Measurements from ENCODE around the gene PREX1. TPM values are rescaled to one million over a fixed set of nuclear protein-coding genes. Genes with fewer than 3 reads are reported as not detected.

The PREX1 gene
- total RNA-seq, 1 experiment from 2014 or later = 20.0 TPM

DNA sequence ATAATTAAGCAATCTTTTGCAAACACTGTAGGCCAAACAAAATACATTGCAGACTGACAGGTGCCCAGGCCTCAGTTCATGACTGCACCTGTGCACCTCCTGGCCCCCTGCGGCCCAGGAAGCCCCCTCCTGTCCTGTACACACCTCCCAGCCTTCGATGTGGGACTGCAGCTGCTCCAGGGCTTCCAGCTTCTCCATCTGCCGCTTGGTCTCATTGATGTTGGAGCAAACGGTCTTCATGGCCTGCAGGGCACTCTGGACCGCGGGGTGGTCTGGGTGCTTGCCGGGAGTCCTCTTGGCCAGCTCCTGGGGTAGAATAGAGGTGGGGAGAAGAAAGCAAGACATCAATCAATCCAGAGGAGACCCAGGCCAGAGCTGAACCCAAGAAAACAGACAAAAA, 119.7 kb downstream of the PREX1 start:
- BruUV-seq (replicated peaks) = no TSS peak
- DNase-seq (ENCODE audit: low read depth, low spot score) = no peak
- intact Hi-C loops (cut with micrococcal nuclease; ENCODE audit: unreplicated experiment) (no loop called here), in situ Hi-C loops (cut with HindIII; ENCODE audit: low pct_unique_long_range_greater_than_20kb, low sequenced_read_pairs) (no loop called here)
- ChIA-PET POLR2A (no interaction called here), CTCF (no interaction called here)
- H3K36me3 ChIP-seq (ENCODE audit: control insufficient read depth, insufficient read depth, low read length) = no peaks in the 10 kb centered on the region
- no peaks in the 10 kb centered on the region for H3K27me3 ChIP-seq (ENCODE audit: control insufficient read depth, insufficient read depth, low read length)
- no peaks in the 10 kb centered on the region for H3K9me3 ChIP-seq (ENCODE audit: control insufficient read depth, insufficient read depth, low read depth, low read length)
- no peaks in the 10 kb centered on the region for H3K4me1 ChIP-seq (ENCODE audit: control insufficient read depth, insufficient read depth, low read length)
- no peak overlapping the region for H3K27ac ChIP-seq (ENCODE audit: low read length)
- ATAC-seq = no peak
- no peak overlapping the region for H3K4me3 ChIP-seq (ENCODE audit: low read depth in 2 of 2, low read length in 2 of 2)
- TF ChIP-seq, protein P1, sequence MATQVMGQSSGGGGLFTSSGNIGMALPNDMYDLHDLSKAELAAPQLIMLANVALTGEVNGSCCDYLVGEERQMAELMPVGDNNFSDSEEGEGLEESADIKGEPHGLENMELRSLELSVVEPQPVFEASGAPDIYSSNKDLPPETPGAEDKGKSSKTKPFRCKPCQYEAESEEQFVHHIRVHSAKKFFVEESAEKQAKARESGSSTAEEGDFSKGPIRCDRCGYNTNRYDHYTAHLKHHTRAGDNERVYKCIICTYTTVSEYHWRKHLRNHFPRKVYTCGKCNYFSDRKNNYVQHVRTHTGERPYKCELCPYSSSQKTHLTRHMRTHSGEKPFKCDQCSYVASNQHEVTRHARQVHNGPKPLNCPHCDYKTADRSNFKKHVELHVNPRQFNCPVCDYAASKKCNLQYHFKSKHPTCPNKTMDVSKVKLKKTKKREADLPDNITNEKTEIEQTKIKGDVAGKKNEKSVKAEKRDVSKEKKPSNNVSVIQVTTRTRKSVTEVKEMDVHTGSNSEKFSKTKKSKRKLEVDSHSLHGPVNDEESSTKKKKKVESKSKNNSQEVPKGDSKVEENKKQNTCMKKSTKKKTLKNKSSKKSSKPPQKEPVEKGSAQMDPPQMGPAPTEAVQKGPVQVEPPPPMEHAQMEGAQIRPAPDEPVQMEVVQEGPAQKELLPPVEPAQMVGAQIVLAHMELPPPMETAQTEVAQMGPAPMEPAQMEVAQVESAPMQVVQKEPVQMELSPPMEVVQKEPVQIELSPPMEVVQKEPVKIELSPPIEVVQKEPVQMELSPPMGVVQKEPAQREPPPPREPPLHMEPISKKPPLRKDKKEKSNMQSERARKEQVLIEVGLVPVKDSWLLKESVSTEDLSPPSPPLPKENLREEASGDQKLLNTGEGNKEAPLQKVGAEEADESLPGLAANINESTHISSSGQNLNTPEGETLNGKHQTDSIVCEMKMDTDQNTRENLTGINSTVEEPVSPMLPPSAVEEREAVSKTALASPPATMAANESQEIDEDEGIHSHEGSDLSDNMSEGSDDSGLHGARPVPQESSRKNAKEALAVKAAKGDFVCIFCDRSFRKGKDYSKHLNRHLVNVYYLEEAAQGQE (IDR thresholded peaks at IDR 0.05; ENCODE audit: insufficient read depth in 1 of 2, low read depth in 2 of 2, low read length in 1 of 2) = no peak
- no peak for TF ChIP-seq POLR2AphosphoS5 (IDR thresholded peaks at IDR 0.05; ENCODE audit: low read depth, low read length)
- no peak for TF ChIP-seq SIN3A (IDR thresholded peaks at IDR 0.05; ENCODE audit: borderline replicate concordance, insufficient read depth, low read depth, low read length)
- TF ChIP-seq, protein P2, sequence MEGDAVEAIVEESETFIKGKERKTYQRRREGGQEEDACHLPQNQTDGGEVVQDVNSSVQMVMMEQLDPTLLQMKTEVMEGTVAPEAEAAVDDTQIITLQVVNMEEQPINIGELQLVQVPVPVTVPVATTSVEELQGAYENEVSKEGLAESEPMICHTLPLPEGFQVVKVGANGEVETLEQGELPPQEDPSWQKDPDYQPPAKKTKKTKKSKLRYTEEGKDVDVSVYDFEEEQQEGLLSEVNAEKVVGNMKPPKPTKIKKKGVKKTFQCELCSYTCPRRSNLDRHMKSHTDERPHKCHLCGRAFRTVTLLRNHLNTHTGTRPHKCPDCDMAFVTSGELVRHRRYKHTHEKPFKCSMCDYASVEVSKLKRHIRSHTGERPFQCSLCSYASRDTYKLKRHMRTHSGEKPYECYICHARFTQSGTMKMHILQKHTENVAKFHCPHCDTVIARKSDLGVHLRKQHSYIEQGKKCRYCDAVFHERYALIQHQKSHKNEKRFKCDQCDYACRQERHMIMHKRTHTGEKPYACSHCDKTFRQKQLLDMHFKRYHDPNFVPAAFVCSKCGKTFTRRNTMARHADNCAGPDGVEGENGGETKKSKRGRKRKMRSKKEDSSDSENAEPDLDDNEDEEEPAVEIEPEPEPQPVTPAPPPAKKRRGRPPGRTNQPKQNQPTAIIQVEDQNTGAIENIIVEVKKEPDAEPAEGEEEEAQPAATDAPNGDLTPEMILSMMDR (IDR thresholded peaks at IDR 0.05) = no peak
- TF ChIP-seq TCF7L2 (IDR thresholded peaks at IDR 0.05; ENCODE audit: low read depth, low read length) = no peak

DNA sequence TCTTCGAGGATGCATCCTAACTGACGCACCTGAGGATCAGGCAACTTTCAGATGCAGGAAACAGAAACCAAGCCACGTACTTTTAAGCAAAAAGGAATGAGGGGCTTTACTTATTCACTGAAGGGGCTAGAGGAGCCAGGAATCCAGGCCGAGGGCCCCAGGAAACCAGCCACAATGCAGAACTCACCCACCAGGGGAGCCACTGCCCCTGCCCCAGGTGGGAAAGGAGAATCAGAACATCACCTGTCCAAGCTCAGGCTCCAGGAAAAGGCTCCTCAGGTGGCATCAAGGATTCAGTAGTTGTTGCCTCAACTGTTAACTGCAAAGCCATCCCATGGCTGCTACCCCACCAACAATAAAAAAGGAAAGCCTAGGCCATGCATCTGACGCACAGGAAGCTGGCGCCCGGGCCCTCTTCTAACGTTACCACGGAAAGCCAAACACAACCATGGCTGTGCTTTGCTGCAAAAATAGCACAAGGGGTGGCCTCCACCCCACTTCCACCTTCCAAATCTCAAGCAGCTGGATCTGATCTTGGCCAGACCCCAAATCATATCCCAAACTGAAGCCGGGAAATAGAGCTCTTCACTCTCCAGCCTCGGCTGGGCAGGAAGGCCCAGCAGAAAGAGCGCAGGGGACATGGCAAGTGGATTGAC, 121.0 kb downstream of the PREX1 start:
- DNase-seq (ENCODE audit: low read depth, low spot score) = no peak
- TF ChIP-seq POLR2AphosphoS5 (IDR thresholded peaks at IDR 0.05; ENCODE audit: low read depth, low read length) (no peak), SIN3A (IDR thresholded peaks at IDR 0.05; ENCODE audit: borderline replicate concordance, insufficient read depth, low read depth, low read length) (no peak), TCF7L2 (IDR thresholded peaks at IDR 0.05; ENCODE audit: low read depth, low read length) (no peak)
- TF ChIP-seq, protein P2 (IDR thresholded peaks at IDR 0.05) = no peak
- TF ChIP-seq, protein P1 (IDR thresholded peaks at IDR 0.05; ENCODE audit: insufficient read depth in 1 of 2, low read depth in 2 of 2, low read length in 1 of 2) = no peak
- H3K4me3 ChIP-seq (ENCODE audit: low read depth in 2 of 2, low read length in 2 of 2) = no peak overlapping the region
- no TSS peak for BruUV-seq (replicated peaks)
- no peaks in the 10 kb centered on the region for H3K4me1 ChIP-seq (ENCODE audit: control insufficient read depth, insufficient read depth, low read length)
- ChIA-PET POLR2A (no interaction called here), CTCF (no interaction called here)
- H3K9me3 ChIP-seq (ENCODE audit: control insufficient read depth, insufficient read depth, low read depth, low read length) = no peaks in the 10 kb centered on the region
- H3K27ac ChIP-seq (ENCODE audit: low read length) = no peak overlapping the region
- no peak for ATAC-seq
- H3K27me3 ChIP-seq (ENCODE audit: control insufficient read depth, insufficient read depth, low read length) = no peaks in the 10 kb centered on the region
- in situ Hi-C loops (cut with HindIII; ENCODE audit: low pct_unique_long_range_greater_than_20kb, low sequenced_read_pairs) (no loop called here), intact Hi-C loops (cut with micrococcal nuclease; ENCODE audit: unreplicated experiment) (no loop called here)
- no peaks in the 10 kb centered on the region for H3K36me3 ChIP-seq (ENCODE audit: control insufficient read depth, insufficient read depth, low read length)

Measured in Panc1 (cell line).